GM21515 (cell line): Measurements from ENCODE around the gene CYTH2.

Experiments
- ATAC-seq: cut with Tn5 transposase; IDR thresholded peaks from one replicate; pipeline ENCODE4 v1.9.1; 2021; ENCODE audit not compliant: unreplicated experiment

The CYTH2 gene

GRCh38 chr19:48492925-48493717, 24.0 kb downstream of the CYTH2 start:
- ATAC-seq: peak; percentile 45

GRCh38 chr19:48493718-48494401, 24.7 kb downstream of the CYTH2 start:
- peak; percentile 8 for ATAC-seq

GRCh38 chr19:48495396-48495795, 26.2 kb downstream of the CYTH2 start:
- no peak for ATAC-seq

- no peak for ATAC-seq
Observed at GRCh38 chr19:48496959-48497727, 28.0 kb downstream of the CYTH2 start.

- no peak for ATAC-seq
Observed at GRCh38 chr19:48497728-48498594, 28.8 kb downstream of the CYTH2 start.

- ATAC-seq: no peak
Observed at GRCh38 chr19:48498595-48499311, 29.6 kb downstream of the CYTH2 start.

- no peak for ATAC-seq
Observed at GRCh38 chr19:48499316-48500090, 30.3 kb downstream of the CYTH2 start.

- no peak for ATAC-seq
Observed at GRCh38 chr19:48500830-48501493, 31.8 kb downstream of the CYTH2 start.

- ATAC-seq: no peak
Observed at GRCh38 chr19:48501494-48502349, 32.6 kb downstream of the CYTH2 start.

GRCh38 chr19:48502350-48503018, 33.3 kb downstream of the CYTH2 start:
- ATAC-seq: no peak

GRCh38 chr19:48506138-48506733, 37.1 kb downstream of the CYTH2 start:
- no peak for ATAC-seq

GRCh38 chr19:48507911-48508439, 38.8 kb downstream of the CYTH2 start:
- no peak for ATAC-seq

- ATAC-seq: no peak
Observed at GRCh38 chr19:48508729-48509411, 39.7 kb downstream of the CYTH2 start.

- no peak for ATAC-seq
Observed at GRCh38 chr19:48509467-48510194, 40.5 kb downstream of the CYTH2 start.
